ENCODE results near the gene CEP131.

The CEP131 gene

GRCh38 chr17:81197409-81197795 is 25.4 kb downstream of the CEP131 start:
- no peak for DNase-seq

DNA sequence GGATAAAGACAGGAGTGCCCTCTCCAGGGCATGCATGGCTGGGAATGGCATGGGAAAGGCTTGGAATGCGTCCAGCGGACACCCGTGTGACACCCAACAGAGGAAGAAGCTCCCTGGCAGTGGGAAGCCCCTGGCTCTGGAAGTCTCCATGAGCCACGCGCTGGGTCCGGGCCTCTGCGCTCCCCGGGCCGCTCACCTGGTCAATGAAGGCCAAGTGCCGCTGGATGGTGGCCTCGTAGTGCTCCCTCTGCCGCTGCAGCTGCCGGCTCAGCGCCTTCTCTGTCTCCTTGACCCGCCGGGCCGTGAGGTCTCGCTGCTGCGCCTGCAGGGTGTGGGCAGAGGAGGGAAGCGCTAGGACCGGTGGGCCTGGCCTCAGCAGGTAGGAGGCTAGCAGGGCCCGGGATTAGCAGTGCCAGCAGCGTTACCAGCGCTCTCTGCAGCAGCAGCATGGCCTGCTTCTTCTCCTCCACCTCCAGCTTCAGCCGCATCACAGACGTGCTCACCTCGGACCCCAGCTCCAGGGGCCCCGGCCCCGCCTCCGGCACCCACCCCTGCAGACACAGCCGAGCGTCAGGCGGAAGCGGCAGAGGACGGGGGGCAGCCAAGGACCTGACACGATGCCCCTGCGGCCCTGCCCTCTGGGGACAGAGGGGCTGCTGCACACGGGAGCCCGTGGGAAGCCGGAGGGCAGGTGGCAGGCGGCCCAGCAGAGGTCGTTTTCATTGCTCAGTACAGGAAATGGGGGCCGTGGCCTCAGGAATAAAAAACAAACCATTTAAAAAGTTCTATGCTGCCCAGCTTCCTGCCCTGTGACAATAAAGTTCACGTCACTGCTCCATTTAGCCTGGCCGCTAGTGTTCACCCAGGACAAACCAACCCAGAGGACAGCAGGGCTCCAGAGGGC is 26.0 kb downstream of the CEP131 start:
- no peak for DNase-seq

DNA sequence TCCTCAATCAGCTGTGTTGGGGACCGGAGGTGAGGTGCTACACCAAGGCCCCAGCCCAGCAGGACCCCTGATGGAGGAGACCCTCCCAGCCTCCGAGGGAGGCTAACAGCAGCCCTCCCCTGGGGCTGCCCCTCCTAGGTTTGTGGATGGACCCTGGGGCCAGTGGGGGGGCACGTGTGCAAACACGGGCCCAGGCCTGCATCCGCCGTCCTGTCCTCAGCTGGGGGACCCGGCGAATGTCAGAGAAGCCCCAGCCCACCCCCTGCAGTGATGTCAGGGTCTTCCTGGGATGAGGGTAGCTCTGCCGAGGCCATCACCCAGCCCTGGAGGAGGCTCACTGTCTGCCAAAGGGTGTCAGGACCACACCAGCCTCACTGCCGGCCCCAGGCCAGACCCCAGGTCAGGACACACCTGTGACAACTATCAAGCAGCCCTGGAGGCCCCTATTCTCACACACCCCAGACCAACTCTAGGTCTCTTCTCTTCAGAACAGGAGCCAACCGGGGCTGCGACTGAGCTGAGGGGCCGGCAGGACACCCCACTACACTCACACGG is 26.7 kb downstream of the CEP131 start:
- no peak for DNase-seq

GRCh38 chr17:81194941-81195901 is 27.5 kb downstream of the CEP131 start:
- DNase-seq = no peak

- DNase-seq = no peak
Observed at GRCh38 chr17:81194225-81194760, 28.5 kb downstream of the CEP131 start.

GRCh38 chr17:81193470-81194224 is 29.1 kb downstream of the CEP131 start:
- DNase-seq = no peak

- no peak for DNase-seq
Observed at GRCh38 chr17:81193051-81193410, 29.7 kb downstream of the CEP131 start.

DNA sequence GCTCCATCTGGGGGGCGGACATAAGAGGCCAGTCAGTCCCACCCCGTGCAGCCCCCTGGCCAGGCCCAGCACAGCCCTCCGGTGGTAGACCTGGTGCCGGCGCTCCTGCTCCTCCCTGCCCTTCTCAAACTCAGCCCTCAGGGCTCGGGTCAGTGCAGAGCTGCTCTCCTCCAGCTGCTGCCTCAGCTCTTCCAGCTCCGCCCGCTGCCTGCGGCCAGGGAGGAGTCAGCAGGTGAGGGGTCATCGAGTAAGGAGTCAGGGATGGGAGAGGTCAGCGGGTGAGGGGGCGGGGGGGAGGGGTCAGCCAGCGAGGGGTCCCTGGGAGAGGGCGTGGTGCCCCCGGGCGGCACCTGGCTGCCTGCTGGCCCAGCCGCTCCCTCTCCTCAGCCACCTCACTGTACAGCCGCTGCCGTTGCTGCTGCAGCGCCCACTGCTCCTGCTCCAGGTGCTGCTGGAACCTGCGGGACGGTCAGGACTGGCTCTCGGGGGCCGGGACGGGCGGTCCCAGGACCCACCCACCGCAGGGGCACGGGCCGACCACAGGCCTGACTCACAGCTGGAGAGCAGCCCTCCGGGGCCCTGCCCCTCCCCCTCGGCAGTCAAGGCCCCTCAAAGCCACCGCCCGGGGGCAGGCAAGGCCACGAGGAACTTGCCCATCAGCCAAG is 30.2 kb downstream of the CEP131 start:
- no peak for DNase-seq

- no peak for DNase-seq
Observed at GRCh38 chr17:81191646-81192045, 31.1 kb downstream of the CEP131 start.

- DNase-seq = no peak
Observed at GRCh38 chr17:81191116-81191515, 31.6 kb downstream of the CEP131 start.

GRCh38 chr17:81190591-81190990 is 32.2 kb downstream of the CEP131 start:
- DNase-seq = no peak

DNA sequence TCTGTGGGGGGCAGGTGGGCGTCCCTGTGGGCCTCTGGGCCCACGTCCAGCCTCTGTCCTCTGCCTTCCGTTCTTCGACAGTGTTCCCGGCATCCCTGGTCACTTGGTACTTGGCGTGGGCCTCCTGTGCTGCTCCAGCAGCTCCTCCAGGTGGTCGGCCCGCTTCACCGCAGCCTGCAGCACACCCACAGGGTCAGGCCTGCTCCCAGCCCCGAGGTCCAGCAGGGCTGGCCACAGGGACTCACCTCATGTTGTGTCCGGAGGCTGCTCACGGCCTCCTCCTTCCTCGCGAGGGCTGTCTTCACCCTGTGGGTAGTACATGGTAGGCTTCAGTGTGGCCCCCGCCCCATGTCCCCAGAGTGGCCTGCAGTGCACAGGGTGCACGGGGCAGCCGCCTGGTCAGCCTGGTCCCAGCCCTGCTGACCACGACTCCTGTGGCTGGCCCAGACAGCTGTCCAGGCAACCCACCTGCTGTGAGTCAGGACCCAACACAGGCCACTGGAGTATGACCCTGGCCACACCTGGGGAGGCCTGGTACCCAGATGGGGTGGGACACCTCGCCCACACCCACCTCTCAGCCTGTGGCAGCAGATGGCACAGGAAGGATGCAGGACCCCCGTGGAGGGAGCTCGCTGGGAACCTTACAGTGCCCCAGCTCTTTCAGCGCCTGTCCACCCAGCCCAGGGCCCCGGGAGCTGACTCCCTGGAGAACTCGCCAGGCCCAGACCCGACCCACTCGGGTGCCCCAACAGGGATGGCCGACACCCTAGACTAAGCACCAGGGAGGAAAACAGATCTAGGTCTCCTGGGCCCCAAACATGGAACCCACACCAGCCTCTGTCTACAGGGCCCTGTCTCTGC is 32.9 kb downstream of the CEP131 start:
- DNase-seq = peak; percentile 19

DNA sequence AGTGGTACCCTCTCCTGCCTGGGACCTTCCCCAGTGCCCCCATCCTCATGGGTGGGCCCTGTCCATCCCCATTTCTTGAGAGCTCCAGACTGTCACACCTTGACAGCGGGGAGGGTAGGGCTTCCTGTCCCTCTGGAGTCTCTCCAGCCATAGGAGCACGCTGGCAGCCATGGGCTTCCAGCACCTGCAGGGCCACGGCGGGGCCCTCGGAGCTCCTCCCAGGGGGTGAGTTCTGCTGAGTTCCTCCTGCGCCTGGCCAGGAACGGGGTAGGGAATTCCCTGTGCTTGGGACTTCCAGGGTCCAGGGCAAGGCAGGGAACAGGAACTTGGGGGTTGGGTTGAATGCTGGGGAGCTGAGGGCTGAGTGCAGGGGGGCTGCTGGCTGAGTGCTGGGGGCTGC is 33.7 kb downstream of the CEP131 start:
- no peak for DNase-seq

GRCh38 chr17:81188491-81188840 is 34.3 kb downstream of the CEP131 start:
- DNase-seq = no peak

GRCh38 chr17:81187586-81188490 is 34.9 kb downstream of the CEP131 start:
- no peak for DNase-seq

DNA sequence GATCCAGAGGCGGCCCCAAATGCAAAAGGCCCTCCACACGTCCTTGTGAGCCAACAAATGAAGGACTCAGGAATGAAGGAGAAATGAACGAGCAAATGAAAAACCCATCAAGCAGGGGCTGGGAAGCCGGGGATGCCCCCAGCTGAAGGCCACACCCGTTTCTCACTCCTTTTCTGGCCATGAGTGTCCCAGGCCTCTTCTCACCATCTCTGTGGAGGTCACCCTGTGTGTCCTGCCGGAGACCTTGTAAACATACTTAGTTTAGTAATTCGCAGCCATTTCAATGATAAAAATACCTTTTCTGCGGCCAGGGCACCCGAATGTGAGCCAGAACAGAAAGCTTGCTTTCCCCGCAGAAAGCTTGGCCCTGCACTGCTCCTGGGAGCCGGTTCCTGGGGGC is 35.6 kb downstream of the CEP131 start:
- no peak for DNase-seq

DNA sequence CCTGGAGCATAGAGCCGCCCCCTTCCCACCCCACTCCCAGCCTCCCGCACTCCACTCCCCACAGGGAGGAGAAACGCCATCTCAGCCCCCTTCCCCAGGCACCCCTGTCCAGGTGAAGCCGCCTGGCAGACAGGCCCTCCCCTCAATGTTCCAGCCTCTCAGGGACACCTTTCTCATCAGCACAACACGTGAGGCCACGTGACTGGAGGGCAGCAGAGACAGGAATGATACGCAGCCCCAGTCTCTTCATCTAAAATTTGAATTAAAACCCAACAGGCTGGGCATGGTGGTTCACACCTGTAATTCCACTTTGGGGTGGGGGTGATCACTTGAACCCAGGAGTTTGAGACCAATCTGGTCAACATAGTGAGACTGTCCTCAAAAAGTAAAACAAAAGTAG is 36.6 kb downstream of the CEP131 start:
- DNase-seq = no peak

DNA sequence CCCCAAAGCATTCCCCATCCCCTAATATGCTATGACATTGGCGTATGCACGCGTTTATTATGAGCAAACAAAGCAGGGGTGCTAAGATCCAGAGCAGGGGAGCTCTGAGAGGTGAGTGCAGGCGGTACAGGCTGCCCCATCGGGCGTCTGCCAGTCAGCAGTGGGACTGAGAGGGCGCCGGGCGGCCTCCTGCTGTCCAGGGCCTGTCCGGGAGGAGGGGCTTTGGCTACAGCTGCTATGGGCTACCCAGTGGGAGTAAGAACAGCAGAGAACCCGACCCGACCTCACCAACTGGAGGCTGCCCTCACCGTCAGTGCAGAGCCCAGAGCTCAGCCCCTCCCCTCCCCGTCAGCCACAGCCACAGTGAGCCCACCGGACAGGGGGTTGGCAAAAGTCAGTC is 38.2 kb downstream of the CEP131 start:
- no peak for DNase-seq

- DNase-seq = no peak
Observed at GRCh38 chr17:81183807-81184206, 39.0 kb downstream of the CEP131 start.

GRCh38 chr17:81183316-81183715 is 39.4 kb downstream of the CEP131 start:
- no peak for DNase-seq
